ENCODE results near the gene SH3PXD2A.
A peak's percentile ranks its signal among the peaks of the same experiment; 100 is the strongest.

- peak; percentile 90 to 99 (median 94) for TF ChIP-seq CTCF (IDR thresholded peaks at IDR 0.05)
- TF ChIP-seq POLR2A (IDR thresholded peaks at IDR 0.05), result no peak
These were observed 169.3 kb downstream of the SH3PXD2A start for GRCh38 chr10:103685880-103686669.

Measured in adrenal gland (tissue), 5 donors.